ENCODE data around the gene CLMN.

The CLMN gene

GRCh38 chr14:95216008-95216407 is 103.7 kb downstream of the CLMN start:
- H3K4me3 ChIP-seq, result no peak overlapping the region
- H3K9ac ChIP-seq, result no peak overlapping the region
- no peaks in the 10 kb centered on the region; a peak in 1 of 22 replicates for H4K20me1 ChIP-seq
- peaks cover 0 to 50% (median 30%) of the 10 kb centered on the region in 10 experiments; a peak in 17 of 20 replicates for H3K4me1 ChIP-seq
- no peak overlapping the region for H3K27ac ChIP-seq
- TF ChIP-seq Cebpa-rat (IDR thresholded peaks at IDR 0.05), result no peak
- no peaks in the 10 kb centered on the region for H3K27me3 ChIP-seq
- peak overlapping the region in 2 of 11 experiments; percentile 10 to 20; a peak in 1 of 22 replicates for H3K4me2 ChIP-seq
- peaks cover 0 to 7% (median 0%) of the 10 kb centered on the region in 11 experiments; a peak in 4 of 22 replicates for H3K36me3 ChIP-seq
- H3K9me3 ChIP-seq (replicated peaks in 1 of 11), result peaks cover 9 to 42% (median 30%) of the 10 kb centered on the region in 11 experiments; a peak in 20 of 22 replicates

- no peak for TF ChIP-seq Cebpa-rat (IDR thresholded peaks at IDR 0.05)
- H4K20me1 ChIP-seq, result no peaks in the 10 kb centered on the region; a peak in 1 of 22 replicates
- H3K4me2 ChIP-seq, result no peak overlapping the region; a peak in 1 of 22 replicates
- no peaks in the 10 kb centered on the region for H3K27me3 ChIP-seq
- peaks cover 0 to 55% (median 35%) of the 10 kb centered on the region in 10 experiments; a peak in 17 of 20 replicates for H3K4me1 ChIP-seq
- H3K4me3 ChIP-seq, result no peak overlapping the region
- H3K9me3 ChIP-seq (replicated peaks in 1 of 11), result peaks cover 9 to 47% (median 30%) of the 10 kb centered on the region in 11 experiments; a peak in 20 of 22 replicates
- no peak overlapping the region for H3K9ac ChIP-seq
- H3K36me3 ChIP-seq, result peaks cover 0 to 4% (median 0%) of the 10 kb centered on the region in 11 experiments; a peak in 4 of 22 replicates
- no peak overlapping the region for H3K27ac ChIP-seq
Observed at GRCh38 chr14:95215094-95215725, 104.5 kb downstream of the CLMN start.

GRCh38 chr14:95213774-95214173 is 105.9 kb downstream of the CLMN start:
- H3K4me3 ChIP-seq, result no peak overlapping the region
- H3K36me3 ChIP-seq, result peaks cover 0 to 4% (median 0%) of the 10 kb centered on the region in 11 experiments; a peak in 3 of 22 replicates
- H3K4me2 ChIP-seq, result peak overlapping the region in 4 of 11 experiments; percentile 52 to 76 (median 60); a peak in 3 of 22 replicates
- TF ChIP-seq Cebpa-rat (IDR thresholded peaks at IDR 0.05), result no peak
- no peak overlapping the region for H3K27ac ChIP-seq
- no peak overlapping the region for H3K9ac ChIP-seq
- H3K9me3 ChIP-seq (replicated peaks in 1 of 11), result peaks cover 9 to 47% (median 30%) of the 10 kb centered on the region in 11 experiments; a peak in 20 of 22 replicates
- no peaks in the 10 kb centered on the region; a peak in 1 of 22 replicates for H4K20me1 ChIP-seq
- H3K4me1 ChIP-seq, result peaks cover 9 to 69% (median 47%) of the 10 kb centered on the region in 10 experiments
- H3K27me3 ChIP-seq, result no peaks in the 10 kb centered on the region

GRCh38 chr14:95211721-95212504 is 107.8 kb downstream of the CLMN start:
- H3K9ac ChIP-seq, result no peak overlapping the region
- H3K4me3 ChIP-seq, result no peak overlapping the region
- H3K27ac ChIP-seq, result no peak overlapping the region
- TF ChIP-seq Cebpa-rat (IDR thresholded peaks at IDR 0.05), result no peak
- peak overlapping the region in 9 of 11 experiments; percentile 3 to 76 (median 52); a peak in 16 of 22 replicates for H3K4me2 ChIP-seq
- peaks cover 9 to 45% (median 30%) of the 10 kb centered on the region in 11 experiments; a peak in 20 of 22 replicates for H3K9me3 ChIP-seq (replicated peaks in 1 of 11)
- no peaks in the 10 kb centered on the region; a peak in 1 of 22 replicates for H4K20me1 ChIP-seq
- peaks cover 0 to 4% (median 0%) of the 10 kb centered on the region in 11 experiments; a peak in 2 of 22 replicates for H3K36me3 ChIP-seq
- H3K27me3 ChIP-seq, result no peaks in the 10 kb centered on the region
- peaks cover 21 to 78% (median 57%) of the 10 kb centered on the region in 10 experiments for H3K4me1 ChIP-seq

- Histone ChIP-seq H3K4me2 (peak overlapping the region in 5 of 11 experiments; percentile 16 to 76 (median 52); a peak in 6 of 22 replicates), H3K9me3 (replicated peaks in 1 of 11) (peaks cover under 1 to 36% (median 21%) of the 10 kb centered on the region in 11 experiments; a peak in 18 of 22 replicates), H3K4me1 (peaks cover 21 to 74% (median 62%) of the 10 kb centered on the region in 10 experiments), H4K20me1 (no peaks in the 10 kb centered on the region; a peak in 1 of 22 replicates), H3K27ac (no peak overlapping the region), H3K4me3 (no peak overlapping the region), H3K27me3 (no peaks in the 10 kb centered on the region), H3K36me3 (peaks cover 0 to 4% (median 0%) of the 10 kb centered on the region in 11 experiments; a peak in 3 of 22 replicates), H3K9ac (no peak overlapping the region)
- TF ChIP-seq Cebpa-rat (IDR thresholded peaks at IDR 0.05), result no peak
Observed at GRCh38 chr14:95210699-95211098, 109.0 kb downstream of the CLMN start.

GRCh38 chr14:95208598-95208997 is 111.1 kb downstream of the CLMN start:
- Histone ChIP-seq H3K27ac (peak overlapping the region in 4 of 11 experiments; percentile 4 to 49 (median 30); a peak in 5 of 22 replicates), H3K4me3 (peak overlapping the region in 2 of 10 experiments; percentile 14 to 21; a peak in 2 of 20 replicates), H3K4me1 (peaks cover 21 to 71% (median 62%) of the 10 kb centered on the region in 10 experiments), H3K4me2 (peak overlapping the region; percentile 45 to 90 (median 68)), H4K20me1 (no peaks in the 10 kb centered on the region), H3K27me3 (no peaks in the 10 kb centered on the region), H3K36me3 (peaks cover 12 to 17% (median 17%) of the 10 kb centered on the region in 11 experiments), H3K9ac (peak overlapping the region in 6 of 11 experiments; percentile 4 to 53 (median 42); a peak in 9 of 22 replicates), H3K9me3 (replicated peaks in 1 of 11) (peaks cover 21 to 38% (median 33%) of the 10 kb centered on the region in 11 experiments)
- TF ChIP-seq Cebpa-rat (IDR thresholded peaks at IDR 0.05), result no peak

GRCh38 chr14:95207475-95208233 is 112.1 kb downstream of the CLMN start:
- H4K20me1 ChIP-seq, result no peaks in the 10 kb centered on the region

GRCh38 chr14:95206534-95206933 is 113.2 kb downstream of the CLMN start:
- peaks cover 19 to 36% (median 28%) of the 10 kb centered on the region in 11 experiments for H3K36me3 ChIP-seq
- TF ChIP-seq Cebpa-rat (IDR thresholded peaks at IDR 0.05), result no peak
- H3K27me3 ChIP-seq, result no peaks in the 10 kb centered on the region
- no peak overlapping the region for H3K9ac ChIP-seq
- H3K9me3 ChIP-seq (replicated peaks in 1 of 11), result peaks cover 38 to 48% (median 43%) of the 10 kb centered on the region in 11 experiments
- H3K27ac ChIP-seq, result no peak overlapping the region
- peaks cover 20 to 51% (median 44%) of the 10 kb centered on the region in 10 experiments for H3K4me1 ChIP-seq
- no peaks in the 10 kb centered on the region for H4K20me1 ChIP-seq
- H3K4me2 ChIP-seq, result peak overlapping the region in 3 of 11 experiments; percentile 0 to 48 (median 38); a peak in 3 of 22 replicates
- H3K4me3 ChIP-seq, result no peak overlapping the region

More at GRCh38 chr14:95207475-95208233, 112.1 kb downstream of the CLMN start:
- Histone ChIP-seq H3K4me3 (peak overlapping the region in 1 of 10 experiments; percentile 14; a peak in 1 of 20 replicates), H3K4me2 (peak overlapping the region; percentile 45 to 90 (median 68)), H3K36me3 (peaks cover 19 to 27% (median 24%) of the 10 kb centered on the region in 11 experiments), H3K9me3 (replicated peaks in 1 of 11) (peaks cover 28 to 39% (median 34%) of the 10 kb centered on the region in 11 experiments), H3K4me1 (peaks cover 21 to 62% (median 55%) of the 10 kb centered on the region in 10 experiments), H3K27ac (peak overlapping the region in 5 of 11 experiments; percentile 4 to 49 (median 40); a peak in 10 of 22 replicates), H3K9ac (peak overlapping the region in 6 of 11 experiments; percentile 22 to 53 (median 42); a peak in 9 of 22 replicates), H3K27me3 (no peaks in the 10 kb centered on the region)
- TF ChIP-seq Cebpa-rat (IDR thresholded peaks at IDR 0.05), result no peak
